SK-N-SH (cell line): ENCODE measurements around the gene TNFAIP8L3.

Experiments used
- CHD2 ChIP-seq: fragments of 150-350 bp; IDR thresholded peaks from 2 replicates; pipeline ENCODE4 v1.6.1; 2018; ENCODE audit warnings: low read length; ENCODE audit not compliant: partially characterized antibody
- CTCF ChIP-seq: fragments of 200-600 bp; sonication (generic); IDR thresholded peaks from 2 replicates; pipeline ENCODE4 v1.6.1; 2017; ENCODE audit warnings: antibody characterized with exemption, mild to moderate bottlenecking, moderate library complexity
- EP300 ChIP-seq, 2 experiments: IDR thresholded peaks; 2 replicates each; pipeline versions ENCODE4 v1.4.0 to v1.6.1; 2012; ENCODE audit warnings: borderline replicate concordance in 1 of 2, low read depth in 1 of 2, low read length in 1 of 2
- EZH2phosphoT487 ChIP-seq: fragments of 200-600 bp; sonication (generic); IDR thresholded peaks from 2 replicates; pipeline ENCODE4 v1.6.1; 2017; ENCODE audit warnings: low read depth, mixed run types, mild to moderate bottlenecking, antibody characterized with exemption, moderate library complexity, borderline replicate concordance
- FOXM1 ChIP-seq: IDR thresholded peaks from 2 replicates; pipeline ENCODE4 v1.4.0; 2012; ENCODE audit warnings: low read depth, mild to moderate bottlenecking
- GABPA ChIP-seq: IDR thresholded peaks from 2 replicates; pipeline ENCODE4 v1.4.0; 2012; ENCODE audit warnings: low read depth, mild to moderate bottlenecking
- NFIC ChIP-seq: IDR thresholded peaks from 2 replicates; pipeline ENCODE4 v1.4.0; 2012; ENCODE audit warnings: borderline replicate concordance
- NRF1 ChIP-seq: IDR thresholded peaks from 2 replicates; pipeline ENCODE4 v1.6.1; 2012; ENCODE audit warnings: low read depth, mild to moderate bottlenecking, low read length
- POLR2AphosphoS5 ChIP-seq: IDR thresholded peaks from 2 replicates; pipeline ENCODE4 v1.6.1; 2012; ENCODE audit warnings: low read depth, low read length
- RFX5 ChIP-seq: IDR thresholded peaks from 2 replicates; pipeline ENCODE4 v1.6.1; 2012; ENCODE audit warnings: mild to moderate bottlenecking, improper control_type of control experiment, low read length
- RXRA ChIP-seq: IDR thresholded peaks from 2 replicates; pipeline ENCODE4 v1.4.0; 2012; ENCODE audit warnings: low read depth, mild to moderate bottlenecking, borderline replicate concordance
- SIN3A ChIP-seq: IDR thresholded peaks from 2 replicates; pipeline ENCODE4 v1.6.1; 2012; ENCODE audit warnings: low read depth, mild to moderate bottlenecking, low read length, moderate library complexity, borderline replicate concordance
- ZBTB33 ChIP-seq: IDR thresholded peaks from 2 replicates; pipeline ENCODE4 v1.4.0; 2012; ENCODE audit warnings: low read depth, borderline replicate concordance

GRCh38 chr15:51093488-51093838, 1.2 kb downstream of the TNFAIP8L3 start:
- TF ChIP-seq SIN3A (no peak), CTCF (no peak), NRF1 (no peak), CHD2 (no peak), ZBTB33 (no peak), FOXM1 (no peak), NFIC (no peak), RFX5 (no peak), POLR2AphosphoS5 (no peak), GABPA (no peak), EP300 (IDR thresholded peaks at IDR 0.05; ENCODE audit: borderline replicate concordance in 1 of 2, low read depth in 1 of 2, low read length in 1 of 2) (no peak), RXRA (no peak), EZH2phosphoT487 (no peak)
